K562 (cell line): ENCODE data around the gene NMT1. TPM values are rescaled to one million over a fixed set of nuclear protein-coding genes. Genes with fewer than 3 reads are reported as not detected.

Experiments
- BACH1 ChIP-seq: fragments of 200-800 bp; sonication (Bioruptor generic); IDR thresholded peaks from 2 replicates; pipeline ENCODE4 v1.6.1; 2016; ENCODE audit warnings: missing genetic modification characterization, missing compliant biosample characterization
- CBX1 ChIP-seq: sonication (generic); IDR thresholded peaks from 2 replicates; pipeline ENCODE4 v1.6.1; 2016; ENCODE audit warnings: antibody characterized with exemption, low read depth, mild to moderate bottlenecking
- FOXK2 ChIP-seq, 2 experiments: fragments of 450-650 bp; IDR thresholded peaks in 1 of 2; conservative IDR thresholded peaks in 1 of 2; 2 replicates each; pipeline ENCODE4 v1.6.1; 2016; ENCODE audit warnings: low read depth in 2 of 2, mild to moderate bottlenecking in 1 of 2
- GTF2E2 ChIP-seq: fragments of 200-800 bp; sonication (Bioruptor generic); IDR thresholded peaks from 2 replicates; pipeline ENCODE4 v1.6.1; 2016; ENCODE audit warnings: missing genetic modification characterization, missing compliant biosample characterization
- MYBL2 ChIP-seq, 2 experiments: fragments of 450-650 bp in 1 of 2; sonication (generic) in 1 of 2; formaldehyde crosslinking in 1 of 2; IDR thresholded peaks; 2 replicates each; pipeline versions ENCODE4 v1.6.1 to v1.8.1; 2017 to 2022; ENCODE audit warnings: borderline replicate concordance in 1 of 2, inconsistent platforms in 1 of 2, low read depth in 1 of 2, mild to moderate bottlenecking in 1 of 2, missing genetic modification reagents in 1 of 2, moderate library complexity in 1 of 2
- PYGO2 ChIP-seq: fragments of 450-650 bp; IDR thresholded peaks from 2 replicates; pipeline ENCODE4 v1.6.1; 2016; ENCODE audit warnings: mild to moderate bottlenecking, missing genetic modification characterization, moderate library complexity, missing compliant biosample characterization
- SAFB ChIP-seq: fragments of 200-400 bp; formaldehyde crosslinking; IDR thresholded peaks from 2 replicates; pipeline ENCODE4 v1.6.1; 2017; ENCODE audit warnings: low read depth, low read length, borderline replicate concordance
- SAP30 ChIP-seq: fragments of 200-600 bp; sonication (generic); IDR thresholded peaks from 2 replicates; pipeline ENCODE4 v1.6.1; 2012; ENCODE audit warnings: borderline replicate concordance, low read depth, mild to moderate bottlenecking, moderate library complexity, low read length, control low read depth, inconsistent platforms; ENCODE audit not compliant: insufficient read depth, poor library complexity, severe bottlenecking
- ZBED1 ChIP-seq: IDR thresholded peaks from 2 replicates; pipeline ENCODE4 v1.6.1; 2014
- ZC3H11A ChIP-seq: IDR thresholded peaks from 2 replicates; pipeline ENCODE4 v1.6.1; 2012; ENCODE audit warnings: low read depth, low read length, improper control_type of control experiment
- ZFP30 ChIP-seq: fragments of 250-450 bp; sonication (Bioruptor Pico); IDR thresholded peaks from 2 replicates; pipeline ENCODE4 v1.8.0; 2022; ENCODE audit warnings: moderate library complexity, mild to moderate bottlenecking, inconsistent platforms, borderline replicate concordance
- ZNF583 ChIP-seq: fragments of 250-450 bp; sonication (Bioruptor Pico); IDR thresholded peaks from 2 replicates; pipeline ENCODE4 v1.4.0; 2020
- polyA plus RNA-seq, 8 experiments: library from polyadenylated mRNA; depleted of rRNA in 4 of 8; stranded (reverse) in 5 of 8; unstranded in 3 of 8; fragments of >200 nt; fragmentation: Nextera tagmentation in 2 of 8; fragmentation: Illumina TruSeq in 1 of 8; extraction: Ambion mirVana in 2 of 8; extraction: Trizol in 1 of 8; gene quantifications; 2 replicates each; pipeline versions ENCODE4 v1.2.1 to v1.2.3, GENCODE V29; 2011 to 2014; ENCODE audit warnings: inconsistent platforms in 1 of 8, missing spikeins in 1 of 8
- total RNA-seq, 7 experiments: library from RNA; depleted of rRNA in 6 of 7; stranded (reverse); fragments of >200 nt in 6 of 7; fragmentation: Illumina TruSeq in 2 of 7; extraction: Trizol in 2 of 7; gene quantifications; 2 replicates each; pipeline versions ENCODE4 v1.2.1 to v1.2.3, GENCODE V29; 2011 to 2021; ENCODE audit warnings: low replicate concordance in 1 of 7
- TF ChIP-seq, protein P1 (sequence below): fragments of 450-650 bp; IDR thresholded peaks from 2 replicates; pipeline ENCODE4 v1.6.1; 2018; ENCODE audit warnings: mild to moderate bottlenecking, low read depth; ENCODE audit not compliant: partially characterized antibody
- TF ChIP-seq, protein P2 (sequence below): IDR thresholded peaks from 2 replicates; pipeline ENCODE4 v1.6.1; 2014; ENCODE audit warnings: antibody characterized with exemption
- TF ChIP-seq, protein P3 (sequence below): sonication (generic); formaldehyde crosslinking; IDR thresholded peaks from 2 replicates; pipeline ENCODE4 v1.9.0; 2022; ENCODE audit warnings: mild to moderate bottlenecking, missing genetic modification reagents
- TF ChIP-seq, protein P4 (sequence below): fragments of 450-650 bp; formaldehyde crosslinking; IDR thresholded peaks from 2 replicates; pipeline ENCODE4 v1.4.0; 2020; ENCODE audit warnings: mild to moderate bottlenecking, moderate library complexity
- TF ChIP-seq, protein P5 (sequence below): fragments of 250-450 bp; sonication (Bioruptor Pico); IDR thresholded peaks from 2 replicates; pipeline ENCODE4 v1.4.0; 2020; ENCODE audit warnings: mild to moderate bottlenecking, moderate library complexity
- TF ChIP-seq, protein P6 (sequence below), 2 experiments: fragments of 450-650 bp in 1 of 2; sonication (generic) in 1 of 2; formaldehyde crosslinking; conservative IDR thresholded peaks; 2 replicates each; pipeline versions ENCODE4 v1.4.0 to v1.8.1; 2020 to 2022; ENCODE audit warnings: mild to moderate bottlenecking in 1 of 2, missing genetic modification reagents in 1 of 2

Gene NMT1
- total and polyA plus RNA-seq, 9 of the 15 experiments (the other 6 are each of a cell fraction or from before 2014, with no cell fraction given), result 86.7 to 569 (median 213) TPM

DNA sequence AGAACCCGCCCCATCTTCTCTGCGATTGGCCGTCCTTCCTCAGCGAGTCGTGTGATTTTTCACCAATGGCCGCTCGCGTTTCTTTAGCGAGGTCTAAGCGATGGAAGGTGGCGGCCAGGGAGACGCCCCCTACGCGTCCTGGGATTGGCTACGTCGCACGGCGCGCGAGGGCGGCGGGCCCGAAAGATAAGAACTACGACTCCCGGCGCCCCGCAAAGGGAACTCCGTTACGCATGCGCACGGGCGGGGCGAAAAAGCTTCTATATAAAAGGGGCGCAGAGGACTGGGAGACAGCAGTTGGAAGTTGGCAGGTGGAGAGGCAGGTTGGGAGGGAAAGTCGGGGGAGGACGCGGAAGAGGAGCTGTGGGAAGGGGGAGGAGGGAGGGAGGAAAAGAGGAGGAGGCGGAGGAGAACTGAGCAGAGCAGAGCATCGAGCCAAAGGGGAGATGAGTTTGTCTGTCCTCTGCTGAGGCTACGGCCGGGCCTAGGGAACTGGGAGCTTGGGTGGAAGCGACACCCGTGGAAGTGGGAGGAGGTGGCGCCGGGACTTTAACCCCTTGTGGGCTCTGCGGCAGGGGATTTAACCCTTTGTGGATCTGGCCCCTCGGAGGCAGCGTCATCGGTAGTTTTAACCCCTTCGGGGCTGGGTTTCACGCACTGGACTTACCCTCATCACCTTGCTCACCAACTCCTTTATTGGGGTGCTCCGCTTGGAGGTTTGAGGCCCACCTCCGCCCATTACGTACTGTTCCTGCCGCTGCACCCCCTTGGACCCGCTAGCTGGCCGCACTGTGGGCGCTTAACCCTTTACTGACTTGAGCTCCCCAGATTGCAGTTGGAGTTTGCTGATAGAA is 87.3 kb downstream of the NMT1 start, which contains the start of gene HEXIM1 (continued):
- TF ChIP-seq FOXK2 (conservative IDR thresholded peaks at IDR 0.05 in 1 of 2, IDR thresholded peaks at IDR 0.05 in 1 of 2; ENCODE audit: low read depth in 2 of 2), result peak in 1 of 2 experiments; percentile 28; a peak in 3 of 4 replicates
- TF ChIP-seq, protein P1, sequence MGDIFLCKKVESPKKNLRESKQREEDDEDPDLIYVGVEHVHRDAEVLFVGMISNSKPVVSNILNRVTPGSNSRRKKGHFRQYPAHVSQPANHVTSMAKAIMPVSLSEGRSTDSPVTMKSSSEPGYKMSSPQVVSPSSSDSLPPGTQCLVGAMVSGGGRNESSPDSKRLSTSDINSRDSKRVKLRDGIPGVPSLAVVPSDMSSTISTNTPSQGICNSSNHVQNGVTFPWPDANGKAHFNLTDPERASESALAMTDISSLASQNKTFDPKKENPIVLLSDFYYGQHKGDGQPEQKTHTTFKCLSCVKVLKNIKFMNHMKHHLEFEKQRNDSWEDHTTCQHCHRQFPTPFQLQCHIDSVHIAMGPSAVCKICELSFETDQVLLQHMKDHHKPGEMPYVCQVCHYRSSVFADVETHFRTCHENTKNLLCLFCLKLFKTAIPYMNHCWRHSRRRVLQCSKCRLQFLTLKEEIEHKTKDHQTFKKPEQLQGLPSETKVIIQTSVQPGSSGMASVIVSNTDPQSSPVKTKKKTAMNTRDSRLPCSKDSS, result no peak
- peak; percentile 71; the same call in 1 of the 2 replicates for TF ChIP-seq ZFP30
- peak; percentile 95 for TF ChIP-seq GTF2E2 (tag)
- TF ChIP-seq, protein P2, sequence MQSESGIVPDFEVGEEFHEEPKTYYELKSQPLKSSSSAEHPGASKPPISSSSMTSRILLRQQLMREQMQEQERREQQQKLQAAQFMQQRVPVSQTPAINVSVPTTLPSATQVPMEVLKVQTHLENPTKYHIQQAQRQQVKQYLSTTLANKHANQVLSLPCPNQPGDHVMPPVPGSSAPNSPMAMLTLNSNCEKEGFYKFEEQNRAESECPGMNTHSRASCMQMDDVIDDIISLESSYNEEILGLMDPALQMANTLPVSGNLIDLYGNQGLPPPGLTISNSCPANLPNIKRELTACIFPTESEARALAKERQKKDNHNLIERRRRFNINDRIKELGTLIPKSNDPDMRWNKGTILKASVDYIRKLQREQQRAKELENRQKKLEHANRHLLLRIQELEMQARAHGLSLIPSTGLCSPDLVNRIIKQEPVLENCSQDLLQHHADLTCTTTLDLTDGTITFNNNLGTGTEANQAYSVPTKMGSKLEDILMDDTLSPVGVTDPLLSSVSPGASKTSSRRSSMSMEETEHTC, result no peak
- no peak for TF ChIP-seq PYGO2 (tag)
- TF ChIP-seq, protein P3, sequence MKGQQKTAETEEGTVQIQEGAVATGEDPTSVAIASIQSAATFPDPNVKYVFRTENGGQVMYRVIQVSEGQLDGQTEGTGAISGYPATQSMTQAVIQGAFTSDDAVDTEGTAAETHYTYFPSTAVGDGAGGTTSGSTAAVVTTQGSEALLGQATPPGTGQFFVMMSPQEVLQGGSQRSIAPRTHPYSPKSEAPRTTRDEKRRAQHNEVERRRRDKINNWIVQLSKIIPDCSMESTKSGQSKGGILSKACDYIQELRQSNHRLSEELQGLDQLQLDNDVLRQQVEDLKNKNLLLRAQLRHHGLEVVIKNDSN (CRISPR knock-in tag), result peak; percentile 25; the same call in 1 of the 2 replicates
- no peak for TF ChIP-seq SAP30
- TF ChIP-seq, protein P4, sequence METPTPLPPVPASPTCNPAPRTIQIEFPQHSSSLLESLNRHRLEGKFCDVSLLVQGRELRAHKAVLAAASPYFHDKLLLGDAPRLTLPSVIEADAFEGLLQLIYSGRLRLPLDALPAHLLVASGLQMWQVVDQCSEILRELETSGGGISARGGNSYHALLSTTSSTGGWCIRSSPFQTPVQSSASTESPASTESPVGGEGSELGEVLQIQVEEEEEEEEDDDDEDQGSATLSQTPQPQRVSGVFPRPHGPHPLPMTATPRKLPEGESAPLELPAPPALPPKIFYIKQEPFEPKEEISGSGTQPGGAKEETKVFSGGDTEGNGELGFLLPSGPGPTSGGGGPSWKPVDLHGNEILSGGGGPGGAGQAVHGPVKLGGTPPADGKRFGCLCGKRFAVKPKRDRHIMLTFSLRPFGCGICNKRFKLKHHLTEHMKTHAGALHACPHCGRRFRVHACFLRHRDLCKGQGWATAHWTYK (CRISPR knock-in tag), result peak; percentile 96
- TF ChIP-seq, protein P5, sequence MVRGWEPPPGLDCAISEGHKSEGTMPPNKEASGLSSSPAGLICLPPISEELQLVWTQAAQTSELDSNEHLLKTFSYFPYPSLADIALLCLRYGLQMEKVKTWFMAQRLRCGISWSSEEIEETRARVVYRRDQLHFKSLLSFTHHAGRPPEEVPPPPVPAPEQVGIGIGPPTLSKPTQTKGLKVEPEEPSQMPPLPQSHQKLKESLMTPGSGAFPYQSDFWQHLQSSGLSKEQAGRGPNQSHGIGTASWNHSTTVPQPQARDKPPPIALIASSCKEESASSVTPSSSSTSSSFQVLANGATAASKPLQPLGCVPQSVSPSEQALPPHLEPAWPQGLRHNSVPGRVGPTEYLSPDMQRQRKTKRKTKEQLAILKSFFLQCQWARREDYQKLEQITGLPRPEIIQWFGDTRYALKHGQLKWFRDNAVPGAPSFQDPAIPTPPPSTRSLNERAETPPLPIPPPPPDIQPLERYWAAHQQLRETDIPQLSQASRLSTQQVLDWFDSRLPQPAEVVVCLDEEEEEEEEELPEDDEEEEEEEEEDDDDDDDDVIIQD (CRISPR knock-in tag), result no peak
- peak; percentile 98 for TF ChIP-seq SAFB
- 0 out of 2 replicates have a peak, but pooled peaks have one; percentile 12 for TF ChIP-seq BACH1 (tag)
- peak; percentile 78; the same call in 1 of the 2 replicates for TF ChIP-seq ZBED1
- no peak for TF ChIP-seq ZNF583 (CRISPR knock-in tag)
- TF ChIP-seq ZC3H11A, result no peak
- TF ChIP-seq MYBL2 (IDR thresholded peaks at IDR 0.05; ENCODE audit: low read depth), result no peak
- no peak for TF ChIP-seq MYBL2 (CRISPR knock-in tag; IDR thresholded peaks at IDR 0.05; ENCODE audit: borderline replicate concordance)
- TF ChIP-seq CBX1, result peak; percentile 99
- TF ChIP-seq, protein P6, sequence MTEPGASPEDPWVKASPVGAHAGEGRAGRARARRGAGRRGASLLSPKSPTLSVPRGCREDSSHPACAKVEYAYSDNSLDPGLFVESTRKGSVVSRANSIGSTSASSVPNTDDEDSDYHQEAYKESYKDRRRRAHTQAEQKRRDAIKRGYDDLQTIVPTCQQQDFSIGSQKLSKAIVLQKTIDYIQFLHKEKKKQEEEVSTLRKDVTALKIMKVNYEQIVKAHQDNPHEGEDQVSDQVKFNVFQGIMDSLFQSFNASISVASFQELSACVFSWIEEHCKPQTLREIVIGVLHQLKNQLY (CRISPR knock-in tag; conservative IDR thresholded peaks at IDR 0.05), result peak in 1 of 2 experiments; percentile 94; a peak in 2 of 4 replicates
